GM21619 (cell line): Measurements from ENCODE around the gene TMEM161A.
"Not testable (repeated sequence)": the region's sequence is repeated elsewhere in the genome, so short reads cannot be mapped to it uniquely, and the experiment has no call there.

Experiments used
- ATAC-seq: cut with Tn5 transposase; IDR thresholded peaks from one replicate; pipeline ENCODE4 v1.9.1; 2021; ENCODE audit not compliant: unreplicated experiment

Gene TMEM161A

DNA sequence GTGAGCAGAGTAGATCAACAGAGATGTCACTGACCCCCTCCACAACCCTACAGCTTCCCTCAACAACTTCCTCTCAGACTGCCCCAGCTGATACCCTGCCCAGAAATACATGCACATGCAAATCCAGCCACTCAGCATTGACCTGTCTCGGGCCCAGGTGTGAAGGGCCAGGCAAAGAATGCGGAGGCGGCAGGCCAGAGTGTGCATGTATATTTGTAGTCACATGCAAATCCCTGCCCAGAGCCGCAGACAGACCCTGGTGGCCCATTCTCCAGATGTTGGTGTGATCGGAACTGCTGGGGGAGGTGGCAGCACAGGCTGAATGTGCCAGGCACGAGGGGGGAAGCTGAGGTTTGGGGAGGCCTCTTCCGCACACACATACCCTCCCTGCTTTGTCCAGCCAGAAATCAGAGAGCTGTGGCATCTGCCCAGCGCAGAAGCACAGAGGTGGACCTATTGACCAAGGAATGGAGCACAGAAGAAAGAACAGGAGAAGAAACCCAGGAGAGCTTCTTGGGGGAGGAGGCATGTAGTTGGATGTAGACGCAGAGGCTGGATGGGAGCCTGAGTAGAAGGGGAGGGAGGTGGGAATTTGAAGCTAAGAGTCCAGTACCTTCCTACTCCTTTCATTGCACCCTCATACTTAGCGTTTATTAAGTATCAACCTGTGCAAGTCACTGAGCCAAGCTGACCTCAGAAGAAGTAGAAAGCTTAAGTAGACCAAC lies 17.4 kb upstream of the TMEM161A start:
- ATAC-seq = peak; percentile 58

DNA sequence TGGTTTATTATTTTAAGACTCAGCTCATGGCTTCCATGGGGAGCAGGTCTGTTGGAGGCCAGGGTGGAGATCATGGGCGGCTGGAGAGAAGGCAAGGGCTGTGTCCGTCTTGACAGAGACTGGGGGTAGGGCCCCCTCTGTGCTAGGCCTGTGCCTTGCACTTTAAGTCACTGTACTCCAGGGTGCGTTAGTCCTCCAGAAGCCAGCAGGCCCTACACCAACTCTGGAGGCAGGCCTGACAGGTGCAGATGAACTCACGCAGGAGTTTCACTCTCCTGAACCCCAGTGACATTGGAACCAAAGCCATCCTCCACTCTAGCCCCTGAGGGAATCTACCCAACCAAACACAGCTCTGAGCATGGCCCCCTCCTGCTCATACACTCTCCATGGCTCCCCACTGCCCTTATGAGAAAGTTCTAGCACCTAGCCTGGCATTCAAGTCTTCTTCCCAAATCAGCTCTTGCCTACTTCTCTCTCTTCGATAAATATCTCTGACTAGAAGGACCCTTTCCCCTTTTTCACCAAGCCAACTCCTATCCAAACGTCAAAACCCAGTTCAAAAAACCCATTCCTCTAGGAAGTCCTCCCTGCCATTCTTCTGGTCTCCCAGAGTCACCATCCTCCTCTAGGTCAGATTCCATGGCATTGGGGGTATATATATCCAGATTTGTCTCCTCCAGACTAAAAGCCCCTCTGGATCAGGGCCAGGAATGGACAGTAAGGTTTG lies 16.7 kb upstream of the TMEM161A start:
- ATAC-seq = no peak

DNA sequence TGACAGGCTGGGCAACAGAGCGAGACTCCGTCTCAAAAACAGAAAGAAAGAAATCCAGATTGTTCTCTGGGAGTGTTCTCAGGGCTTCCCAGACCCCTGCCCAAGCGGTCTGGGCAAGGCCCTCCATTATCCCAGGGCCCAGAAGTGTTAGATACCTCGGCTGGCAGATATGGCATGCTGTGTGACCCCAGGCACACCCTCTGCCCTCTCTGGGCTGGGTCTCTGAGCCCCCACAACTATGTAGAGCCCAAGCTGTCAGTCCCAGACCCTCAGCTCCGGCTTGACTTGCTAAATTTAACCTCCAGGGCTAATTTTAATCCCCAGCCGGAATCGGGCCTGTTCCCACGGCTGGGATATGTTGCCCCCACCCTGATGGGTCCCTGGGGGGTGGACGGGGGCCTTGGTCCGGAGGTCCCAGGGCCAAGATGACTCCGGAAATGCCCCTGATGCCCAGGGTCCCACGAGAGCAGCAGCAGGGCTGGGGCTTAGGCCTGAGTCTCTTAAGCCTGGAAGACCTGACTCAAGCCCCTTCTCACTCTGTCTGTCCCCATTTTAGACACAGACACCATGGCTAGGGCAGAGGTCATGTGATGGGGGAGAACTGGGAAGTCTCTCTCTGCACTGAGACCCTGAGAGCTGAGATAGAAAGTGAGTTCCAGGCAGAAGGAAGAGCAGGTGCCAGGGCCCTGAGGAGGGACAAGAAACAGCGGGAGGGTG lies 14.5 kb upstream of the TMEM161A start:
- ATAC-seq = no peak

DNA sequence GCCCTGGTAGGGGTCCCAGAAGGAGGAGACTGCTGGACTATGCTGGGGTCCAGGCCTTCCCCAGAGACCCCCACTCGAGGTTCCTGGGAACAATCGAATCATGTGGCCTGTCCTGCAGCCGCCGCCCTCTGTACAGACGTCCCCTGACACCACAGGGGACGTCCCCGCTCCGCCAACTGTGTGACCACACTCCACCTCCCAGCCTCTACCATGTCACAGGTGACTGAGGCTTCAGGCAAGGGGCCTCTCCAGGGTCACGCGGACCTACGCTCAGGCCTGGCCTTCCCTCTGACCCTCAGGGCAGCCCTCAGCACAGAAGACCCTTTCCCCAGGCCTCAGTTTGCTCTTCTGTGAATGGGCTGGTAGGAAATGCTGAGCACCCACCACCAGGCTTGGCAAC lies 13.1 kb upstream of the TMEM161A start:
- no peak for ATAC-seq

DNA sequence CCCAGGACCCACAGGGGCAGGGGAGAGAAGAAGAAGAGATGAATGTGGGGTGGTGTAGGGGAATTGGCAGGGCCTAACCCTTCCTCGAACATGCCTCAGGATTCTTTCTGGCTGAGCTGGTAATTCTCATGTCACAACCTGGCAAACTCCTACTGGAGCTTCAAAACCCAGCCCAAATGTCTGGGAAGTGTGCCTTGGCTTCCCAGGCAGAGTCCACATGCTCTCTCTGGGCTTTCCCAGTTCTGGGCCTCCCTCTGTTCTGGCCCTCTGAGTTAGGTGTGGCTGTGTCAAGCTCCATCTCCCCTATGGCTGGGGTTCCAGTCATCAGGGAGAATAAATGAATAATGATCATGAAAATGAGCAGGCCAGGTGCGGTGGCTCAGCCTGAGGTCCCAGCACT lies 11.2 kb upstream of the TMEM161A start:
- ATAC-seq = no peak

DNA sequence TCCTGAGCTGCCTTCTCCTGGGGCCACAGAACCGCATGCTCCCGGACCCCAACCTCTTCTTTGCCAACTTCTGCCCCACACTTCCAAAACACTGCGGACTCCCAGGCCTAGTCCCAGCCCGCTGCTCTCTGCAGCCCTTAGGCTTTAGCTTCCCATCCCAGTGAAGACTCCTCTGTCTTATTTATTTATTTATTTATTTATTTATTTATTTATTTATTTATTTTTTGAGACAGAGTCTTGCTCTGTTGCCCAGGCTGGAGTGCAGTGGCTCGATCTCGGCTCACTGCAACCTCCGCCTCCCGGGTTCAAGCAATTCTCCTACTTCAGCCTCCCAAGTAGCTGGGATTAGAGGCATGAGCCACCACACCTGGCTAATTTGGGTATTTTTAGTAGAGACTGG lies 10.2 kb upstream of the TMEM161A start:
- not testable (repeated sequence) for ATAC-seq

DNA sequence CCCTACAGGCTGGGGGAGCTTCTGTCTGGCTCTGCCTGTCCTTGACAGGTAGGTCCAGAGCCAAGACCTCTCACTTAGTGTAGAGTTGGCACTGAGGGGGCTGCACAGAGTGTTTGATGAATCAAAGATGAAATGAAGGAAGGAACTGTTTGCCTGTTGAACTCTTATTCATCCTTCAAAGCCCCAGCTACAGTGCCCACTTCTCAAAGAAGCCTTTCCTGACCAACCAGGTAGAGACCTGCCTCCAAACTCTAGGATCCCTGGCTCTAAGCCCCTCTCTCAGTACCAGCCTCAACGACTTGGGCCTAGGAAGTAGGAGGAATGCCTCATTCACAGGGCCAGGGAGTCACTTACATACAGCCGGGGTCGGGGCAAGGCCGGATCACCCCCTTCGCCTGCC lies 9.1 kb upstream of the TMEM161A start:
- no peak for ATAC-seq

DNA sequence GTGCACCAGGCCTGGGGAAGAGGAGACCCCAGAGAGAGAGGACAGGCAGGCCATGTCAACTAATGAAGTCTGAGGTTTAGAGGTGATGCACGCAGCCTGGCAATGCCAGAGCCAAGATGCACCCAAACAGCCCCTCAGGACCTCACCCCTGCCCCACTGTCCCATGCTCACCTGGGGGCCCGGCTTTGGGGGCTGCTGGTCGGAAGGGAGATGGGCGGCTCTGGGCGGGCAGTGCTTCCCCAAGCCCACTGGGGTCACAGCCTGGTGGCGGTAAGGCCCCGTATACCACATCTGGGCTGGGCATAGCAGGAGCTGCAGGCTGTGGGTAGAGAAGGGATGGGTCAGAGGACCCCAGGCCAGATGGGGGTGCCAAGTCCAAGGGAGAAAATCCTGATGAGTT lies 8.6 kb upstream of the TMEM161A start:
- no peak for ATAC-seq

DNA sequence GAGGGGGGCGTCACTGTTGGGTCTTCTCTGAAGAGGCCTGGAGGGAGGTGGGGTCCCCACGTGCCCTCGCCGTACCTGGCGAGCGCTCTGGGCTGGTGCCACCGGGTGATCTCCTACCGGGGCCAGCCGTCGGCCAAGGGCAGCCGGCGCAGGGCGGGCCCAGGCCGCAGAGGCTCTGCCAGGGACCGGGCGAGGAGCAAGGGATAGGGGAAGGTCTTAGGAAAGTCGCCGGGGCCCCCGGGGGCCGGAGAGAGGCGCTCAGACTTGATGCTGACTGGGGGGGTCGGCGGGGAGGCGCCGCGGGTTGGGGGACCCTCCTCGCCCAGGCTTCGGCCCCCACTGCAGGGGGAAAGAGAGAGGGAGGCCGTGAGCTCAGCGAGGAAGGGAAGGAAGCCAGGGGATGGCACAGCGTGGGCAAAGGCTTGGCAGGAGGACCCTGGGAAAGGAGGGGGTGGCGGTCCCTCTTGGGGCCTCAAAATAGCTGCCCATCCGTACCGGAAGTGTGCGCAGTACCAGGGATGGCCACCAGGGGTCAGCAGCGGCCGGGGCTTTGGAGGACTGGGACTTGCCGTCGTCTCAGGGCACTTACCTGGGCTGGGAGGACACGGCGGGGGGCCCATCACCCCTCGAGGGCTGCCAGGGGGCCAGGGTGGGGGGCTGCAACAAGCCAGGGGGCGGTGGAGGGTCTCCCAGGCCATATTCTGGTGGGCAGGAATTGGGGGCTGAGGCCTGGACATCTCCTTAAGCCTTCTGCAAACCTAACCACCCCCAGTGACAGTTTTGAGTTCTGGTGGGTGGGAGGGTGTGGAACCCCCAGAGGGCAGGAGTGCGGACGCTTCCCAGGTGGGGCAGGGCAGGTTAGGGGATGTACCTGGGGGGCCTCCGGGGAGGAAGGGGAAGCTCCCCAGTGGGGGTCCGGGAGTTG lies 7.7 kb upstream of the TMEM161A start:
- no peak for ATAC-seq

DNA sequence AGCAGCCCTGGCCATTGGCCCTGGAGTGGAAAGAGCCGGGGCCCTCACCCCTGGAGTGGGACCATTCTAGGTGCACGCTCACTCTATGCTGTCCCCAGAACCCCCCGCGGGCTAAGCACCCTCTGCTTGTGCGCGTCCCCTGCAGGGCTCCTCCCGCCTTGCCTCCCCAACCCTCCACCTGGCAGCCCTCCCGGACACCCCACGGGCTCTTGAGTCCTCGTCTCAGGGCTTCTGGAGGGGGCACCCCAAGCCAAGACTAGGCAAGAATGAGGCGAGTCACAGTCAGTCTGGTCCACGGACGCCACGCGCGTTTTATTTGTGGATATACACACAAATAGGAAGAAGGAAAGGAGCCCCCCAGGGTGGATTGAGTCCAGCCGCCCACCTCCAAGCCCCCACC lies 7.0 kb upstream of the TMEM161A start:
- ATAC-seq = no peak

DNA sequence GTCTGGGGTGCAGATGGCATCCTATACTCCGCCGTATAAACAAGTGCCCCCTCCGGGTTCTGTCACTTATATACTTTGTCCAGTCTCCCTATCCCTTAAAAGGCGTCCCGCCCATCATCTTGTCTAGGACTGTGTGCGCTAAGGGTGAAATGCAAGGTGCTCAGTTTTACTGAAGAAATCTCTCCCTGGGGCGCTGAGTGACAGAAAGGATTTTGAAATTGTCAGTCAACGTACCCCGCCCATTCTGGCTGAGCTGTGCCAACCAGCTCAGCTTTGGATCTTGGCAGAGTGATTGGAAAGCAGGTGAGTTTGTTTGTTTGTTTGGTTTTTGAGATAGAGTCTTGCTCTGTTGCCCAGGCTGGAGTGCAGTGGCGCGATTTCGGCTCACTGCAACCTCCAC lies 4.1 kb upstream of the TMEM161A start:
- ATAC-seq = no peak

DNA sequence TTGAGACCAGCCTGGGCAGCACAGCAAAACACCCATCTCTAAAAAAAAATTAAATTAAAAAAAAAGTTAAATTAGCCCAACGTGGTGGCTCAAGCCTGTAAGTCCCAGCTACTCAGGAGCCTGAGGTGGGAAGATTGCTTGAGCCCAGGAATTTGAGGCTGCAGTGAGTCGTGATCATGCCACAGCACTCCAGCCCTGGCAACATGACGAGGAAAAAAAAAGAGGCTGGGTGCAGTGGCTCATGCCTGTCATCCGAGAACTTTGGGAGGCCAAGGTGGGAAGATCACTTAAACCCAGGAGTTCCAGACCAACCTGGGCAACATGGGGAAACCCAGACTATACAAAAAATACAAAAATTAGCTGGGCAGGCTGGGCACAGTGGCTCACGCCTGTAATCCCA lies 2.2 kb upstream of the TMEM161A start:
- no peak for ATAC-seq

DNA sequence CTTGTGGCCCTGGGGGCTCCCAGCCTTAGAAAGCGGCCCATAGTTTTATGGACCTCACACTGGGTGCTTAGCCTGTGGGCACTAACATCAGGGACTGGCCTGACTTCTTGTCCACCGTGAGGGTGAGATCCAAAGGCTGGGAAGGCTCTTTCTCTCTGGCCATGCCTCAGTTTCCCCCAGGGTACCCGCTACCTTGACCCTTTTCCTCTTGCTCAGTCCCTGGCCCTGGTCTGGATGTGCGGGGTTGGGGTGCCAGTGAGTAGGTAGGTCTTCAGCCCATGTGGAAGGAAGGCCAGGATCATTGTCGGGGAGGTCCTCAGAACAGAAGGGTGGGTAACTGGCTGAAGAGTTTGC lies 1.6 kb upstream of the TMEM161A start:
- no peak for ATAC-seq

DNA sequence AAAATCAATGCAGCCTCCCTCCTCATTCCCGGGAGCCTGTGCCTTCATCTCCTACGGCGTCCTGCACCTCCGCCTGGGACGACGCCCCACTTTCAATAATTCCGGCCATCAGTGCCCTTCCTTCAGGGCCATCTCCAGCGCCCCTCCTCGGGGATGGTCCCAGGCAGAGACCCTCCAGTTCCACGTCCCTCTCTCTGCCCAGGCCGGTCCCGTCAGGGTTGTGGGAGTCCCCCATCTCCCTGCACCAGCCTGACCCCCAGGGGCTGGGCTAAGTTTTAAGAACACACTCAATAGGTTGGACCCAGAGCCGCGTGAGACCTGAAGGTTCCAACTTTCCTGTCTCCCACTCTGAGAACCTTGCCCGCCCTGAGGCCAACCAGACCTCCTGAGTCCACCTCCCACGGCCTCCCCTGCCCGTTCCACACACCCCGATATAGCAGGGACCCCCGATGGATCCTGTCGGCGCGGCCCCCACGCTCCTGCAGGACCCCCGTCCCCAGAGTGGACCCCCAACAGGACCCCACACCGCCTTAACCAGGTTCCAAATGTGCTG lies 646 bp downstream of the TMEM161A start:
- no peak for ATAC-seq

DNA sequence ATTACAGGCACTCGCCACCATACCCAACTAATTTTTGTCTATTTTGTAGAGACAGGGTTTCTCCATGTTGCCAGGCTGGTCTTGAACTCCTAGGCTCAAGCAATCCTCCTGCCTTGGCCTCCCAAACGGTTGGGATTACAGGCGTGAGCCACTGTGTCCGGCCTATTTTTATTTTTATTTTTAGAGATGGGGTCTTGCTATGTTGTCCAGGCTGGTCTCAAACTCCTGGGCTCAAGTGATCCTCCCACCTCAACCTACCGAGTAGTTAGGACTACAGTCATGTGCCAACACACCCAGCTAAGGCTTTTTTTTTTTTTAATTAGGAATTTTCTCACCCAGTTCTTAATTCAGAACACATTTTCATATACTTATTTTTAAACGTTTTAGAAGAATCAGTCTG lies 2.6 kb downstream of the TMEM161A start:
- ATAC-seq = not testable (repeated sequence)

DNA sequence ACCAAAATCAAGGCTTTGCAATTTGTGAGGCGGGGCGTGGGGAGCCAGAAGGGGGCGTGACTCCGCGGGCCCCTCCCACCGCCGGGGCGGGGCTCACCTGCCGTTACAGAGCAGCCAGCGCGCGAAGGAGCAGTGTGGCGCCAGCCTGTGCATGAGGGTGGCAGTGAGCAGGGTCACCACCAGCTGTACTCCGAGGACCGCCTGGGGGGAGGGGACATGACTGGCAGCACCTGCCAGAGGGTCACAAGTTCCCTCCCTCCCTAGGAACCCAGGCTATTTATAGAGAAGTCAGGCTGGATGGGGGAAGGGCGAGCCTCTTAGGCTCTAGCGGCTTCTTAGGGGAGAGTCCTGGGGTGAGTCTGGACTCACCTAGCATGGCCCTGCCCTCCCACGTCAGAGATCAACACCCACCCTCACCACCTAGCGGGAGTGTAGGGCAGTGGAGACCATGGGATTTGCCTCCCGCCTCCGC lies 3.6 kb downstream of the TMEM161A start:
- ATAC-seq = no peak

DNA sequence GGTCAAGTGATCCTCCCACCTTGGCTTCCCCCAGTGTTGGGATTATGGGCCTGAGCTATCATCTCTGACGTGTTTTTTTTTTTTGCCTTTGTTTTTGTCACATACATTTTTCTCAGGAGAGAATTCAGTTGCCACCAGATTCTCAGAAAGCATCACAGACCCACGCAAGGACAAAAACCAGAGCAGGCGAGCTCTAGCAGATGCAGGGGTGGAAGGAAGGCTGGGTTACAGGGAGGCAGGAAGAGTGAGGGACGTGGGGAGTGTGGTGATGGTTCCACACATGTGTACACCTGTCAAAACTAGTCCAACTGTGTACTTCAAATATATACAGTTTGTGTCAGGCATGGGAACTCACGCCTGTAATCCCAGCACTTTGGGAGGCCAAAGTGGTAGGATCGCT lies 4.3 kb downstream of the TMEM161A start:
- no peak for ATAC-seq

DNA sequence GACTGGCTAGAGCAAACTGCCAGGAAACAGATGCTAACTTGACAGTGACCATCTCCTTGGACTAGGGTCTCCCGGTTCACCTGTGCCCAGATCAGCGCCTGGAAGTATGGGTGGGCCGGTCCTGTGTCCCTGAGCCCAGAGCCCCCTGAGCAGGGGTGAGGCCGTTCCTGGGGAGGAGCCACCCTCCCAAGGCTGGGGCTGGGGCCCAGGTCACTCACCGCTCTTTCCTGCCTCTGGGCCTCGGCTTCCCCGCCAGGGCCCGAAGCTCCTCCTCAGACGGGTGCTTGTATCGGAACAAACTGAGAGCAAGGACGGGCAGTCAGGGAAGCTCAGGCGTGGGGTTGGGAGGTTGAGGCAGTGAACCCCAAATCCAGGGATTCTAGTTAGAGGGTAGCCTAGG lies 5.4 kb downstream of the TMEM161A start:
- no peak for ATAC-seq

DNA sequence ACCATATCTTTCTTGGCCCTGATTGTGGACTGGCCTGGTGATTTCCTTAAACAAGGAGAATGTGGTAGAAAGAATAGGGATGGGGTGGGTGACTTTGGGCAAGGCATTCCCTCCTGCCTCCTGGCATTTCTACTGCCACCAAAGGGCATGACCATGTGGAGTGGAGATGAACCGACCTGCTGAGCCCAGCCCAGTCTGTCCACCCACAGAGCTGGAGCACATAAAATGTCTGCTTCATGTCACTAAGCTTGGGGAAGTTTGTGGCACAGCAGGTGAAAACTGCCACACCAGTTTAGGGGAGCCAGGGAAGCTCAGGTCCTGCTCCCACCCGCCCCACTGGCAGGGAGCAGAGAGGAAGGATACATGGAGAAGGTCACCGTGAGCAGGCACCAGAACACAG lies 6.3 kb downstream of the TMEM161A start:
- ATAC-seq = no peak

DNA sequence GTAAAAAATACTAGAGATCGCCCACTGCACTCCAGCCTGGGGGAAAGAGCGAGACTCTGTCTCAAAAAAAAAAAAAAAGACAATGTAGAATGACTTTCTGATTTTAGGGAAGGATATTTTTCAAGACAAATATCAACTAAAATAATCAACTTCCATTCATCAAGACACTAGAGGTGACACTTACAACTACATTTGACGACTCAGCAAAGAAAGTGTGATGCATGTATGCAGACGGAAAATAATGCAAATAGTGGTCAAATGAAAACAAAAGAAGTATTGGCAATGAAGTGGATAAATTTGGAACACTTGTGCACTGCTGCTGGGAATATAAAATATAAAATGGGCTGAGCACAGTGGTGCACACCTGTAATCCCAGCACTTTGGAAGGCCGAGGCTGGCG lies 12.2 kb downstream of the TMEM161A start:
- no peak for ATAC-seq

DNA sequence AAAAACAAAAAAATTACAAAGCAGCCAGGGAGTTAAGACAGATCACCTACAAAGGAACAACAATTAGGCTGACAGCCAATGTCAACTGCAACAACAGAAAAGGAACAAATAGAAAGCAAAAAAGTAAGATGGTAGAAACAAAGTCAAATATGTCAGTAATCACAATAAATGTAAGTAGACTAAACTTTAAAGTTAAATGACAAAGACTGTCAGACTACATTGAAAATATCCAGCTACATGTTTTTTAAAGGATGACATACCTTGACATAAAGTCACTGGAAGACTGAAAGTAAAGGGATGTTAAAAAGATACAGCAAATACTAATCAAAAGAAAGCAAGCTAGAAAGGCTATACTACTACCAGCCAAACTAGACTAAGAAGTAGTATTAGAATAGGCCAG lies 14.9 kb downstream of the TMEM161A start:
- no peak for ATAC-seq
